Parathyroid adenoma (tissue), 2 donors: Measurements from ENCODE around the gene TNFSF4.
"Not testable (repeated sequence)": the region's sequence is repeated elsewhere in the genome, so short reads cannot be mapped to it uniquely, and the experiment has no call there.

ENCODE experiments used
- H2AFZ ChIP-seq: fragments of 300-600 bp; sonication (generic); one replicate; pipeline ENCODE4 v1.7.0; 2017; ENCODE audit warnings: antibody characterized with exemption, mild to moderate bottlenecking
- H3K27ac ChIP-seq: fragments of 300-600 bp; sonication (generic); one replicate; pipeline ENCODE4 v1.7.0; 2017
- H3K27me3 ChIP-seq: fragments of 300-600 bp; sonication (generic); one replicate; pipeline ENCODE4 v1.7.0; 2017; ENCODE audit warnings: low read length; ENCODE audit not compliant: control insufficient read depth, insufficient read depth
- H3K36me3 ChIP-seq: fragments of 300-600 bp; sonication (generic); one replicate; pipeline ENCODE4 v1.7.0; 2017; ENCODE audit warnings: low read length; ENCODE audit not compliant: control insufficient read depth, insufficient read depth
- H3K4me1 ChIP-seq: fragments of 300-600 bp; sonication (generic); one replicate; pipeline ENCODE4 v1.7.0; 2017; ENCODE audit warnings: control low read depth
- H3K4me2 ChIP-seq: fragments of 300-600 bp; sonication (generic); one replicate; pipeline ENCODE4 v1.7.0; 2017; ENCODE audit warnings: low read length
- H3K4me3 ChIP-seq: fragments of 300-600 bp; sonication (generic); one replicate; pipeline ENCODE4 v1.7.0; 2017; ENCODE audit warnings: low read depth, low read length
- H3K79me2 ChIP-seq: fragments of 300-600 bp; sonication (generic); one replicate; pipeline ENCODE4 v1.7.0; 2017; ENCODE audit warnings: control low read depth
- H3K9ac ChIP-seq: fragments of 300-600 bp; sonication (generic); one replicate; pipeline ENCODE4 v1.7.0; 2017; ENCODE audit warnings: mild to moderate bottlenecking
- H3K9me3 ChIP-seq: fragments of 300-600 bp; sonication (generic); one replicate; pipeline ENCODE4 v1.7.0; 2017; ENCODE audit warnings: low read length; ENCODE audit not compliant: control insufficient read depth
- CTCF ChIP-seq: fragments of 300-600 bp; sonication (generic); IDR thresholded peaks from one replicate; pipeline ENCODE4 v1.7.0; 2017; ENCODE audit warnings: antibody characterized with exemption, mild to moderate bottlenecking
- donor health status: primary hyperparathyroidism.

The TNFSF4 gene

GRCh38 chr1:173164178-173164577, 43.0 kb downstream of the TNFSF4 start:
- no peak overlapping the region for H3K4me2 ChIP-seq
- H2AFZ ChIP-seq, result no peak overlapping the region
- no peaks in the 10 kb centered on the region for H3K79me2 ChIP-seq
- no peaks in the 10 kb centered on the region for H3K9me3 ChIP-seq
- H3K4me1 ChIP-seq, result no peaks in the 10 kb centered on the region
- no peaks in the 10 kb centered on the region for H3K36me3 ChIP-seq
- H3K4me3 ChIP-seq, result no peak overlapping the region
- TF ChIP-seq CTCF, result no peak
- H3K9ac ChIP-seq, result no peak overlapping the region
- no peak overlapping the region for H3K27ac ChIP-seq
- no peaks in the 10 kb centered on the region for H3K27me3 ChIP-seq

- H2AFZ ChIP-seq, result no peak overlapping the region
- no peaks in the 10 kb centered on the region for H3K27me3 ChIP-seq
- H3K4me2 ChIP-seq, result no peak overlapping the region
- H3K4me3 ChIP-seq, result no peak overlapping the region
- H3K79me2 ChIP-seq, result no peaks in the 10 kb centered on the region
- no peaks in the 10 kb centered on the region for H3K9me3 ChIP-seq
- no peak for TF ChIP-seq CTCF
- no peaks in the 10 kb centered on the region for H3K36me3 ChIP-seq
- no peak overlapping the region for H3K9ac ChIP-seq
- H3K4me1 ChIP-seq, result no peaks in the 10 kb centered on the region
- no peak overlapping the region for H3K27ac ChIP-seq
These were observed 43.9 kb downstream of the TNFSF4 start for GRCh38 chr1:173163222-173163621.

- Histone ChIP-seq H3K27ac (no peak overlapping the region), H3K36me3 (no peaks in the 10 kb centered on the region), H3K4me3 (no peak overlapping the region), H2AFZ (no peak overlapping the region), H3K4me1 (no peaks in the 10 kb centered on the region), H3K27me3 (no peaks in the 10 kb centered on the region), H3K4me2 (no peak overlapping the region), H3K9ac (no peak overlapping the region), H3K9me3 (no peaks in the 10 kb centered on the region), H3K79me2 (no peaks in the 10 kb centered on the region)
- TF ChIP-seq CTCF, result no peak
These were observed 44.5 kb downstream of the TNFSF4 start for GRCh38 chr1:173162601-173163000.

GRCh38 chr1:173161510-173162221, 45.5 kb downstream of the TNFSF4 start:
- Histone ChIP-seq H3K9ac (no peak overlapping the region), H3K36me3 (no peaks in the 10 kb centered on the region), H3K9me3 (no peaks in the 10 kb centered on the region), H3K27me3 (no peaks in the 10 kb centered on the region), H3K27ac (no peak overlapping the region), H3K4me1 (no peaks in the 10 kb centered on the region), H3K4me2 (no peak overlapping the region), H3K79me2 (no peaks in the 10 kb centered on the region), H2AFZ (no peak overlapping the region), H3K4me3 (no peak overlapping the region)
- no peak for TF ChIP-seq CTCF

- H3K9ac ChIP-seq, result not testable (repeated sequence)
These were observed 53.2 kb downstream of the TNFSF4 start for GRCh38 chr1:173153964-173154363.

More at GRCh38 chr1:173153964-173154363, 53.2 kb downstream of the TNFSF4 start:
- H3K4me2 ChIP-seq, H3K4me1 ChIP-seq, H2AFZ ChIP-seq, H3K4me3 ChIP-seq, H3K36me3 ChIP-seq, H3K27me3 ChIP-seq, H3K79me2 ChIP-seq, H3K27ac ChIP-seq, H3K9me3 ChIP-seq: not testable (repeated sequence)
